Loucy (cell line): ENCODE results near the gene KRT33A.

Experiments used
- H2AFZ ChIP-seq: fragments of 200-600 bp; sonication (generic); 2 replicates; pipeline ENCODE4 v1.6.0; 2016; ENCODE audit warnings: antibody characterized with exemption, mild to moderate bottlenecking, low read length, moderate library complexity
- H3F3A ChIP-seq: fragments of 200-600 bp; 2 replicates; pipeline ENCODE4 v1.6.0; 2016; ENCODE audit warnings: antibody characterized with exemption, low read depth, mild to moderate bottlenecking
- H3K27me3 ChIP-seq: fragments of 200-600 bp; sonication (generic); 2 replicates; pipeline ENCODE4 v1.6.1; 2014; ENCODE audit warnings: low read length, mild to moderate bottlenecking; ENCODE audit not compliant: insufficient read depth, poor library complexity, severe bottlenecking
- H3K36me3 ChIP-seq: fragments of 200-600 bp; sonication (generic); 2 replicates; pipeline ENCODE4 v1.6.1; 2016; ENCODE audit warnings: low read length; ENCODE audit not compliant: insufficient read depth
- H3K4me1 ChIP-seq: fragments of 200-600 bp; sonication (generic); 2 replicates; pipeline ENCODE4 v1.5.1; 2014; ENCODE audit warnings: low read length, mild to moderate bottlenecking; ENCODE audit not compliant: insufficient read depth, poor library complexity, severe bottlenecking
- H3K4me2 ChIP-seq: fragments of 200-600 bp; sonication (generic); 2 replicates; pipeline ENCODE4 v1.6.0; 2014; ENCODE audit warnings: antibody characterized with exemption, low read length, low read depth, mild to moderate bottlenecking; ENCODE audit not compliant: poor library complexity, severe bottlenecking
- H3K4me3 ChIP-seq: fragments of 200-600 bp; sonication (generic); 2 replicates; pipeline ENCODE4 v1.5.1; 2014; ENCODE audit warnings: low read length, mild to moderate bottlenecking, mixed read lengths; ENCODE audit not compliant: poor library complexity, severe bottlenecking
- H3K79me2 ChIP-seq: fragments of 200-600 bp; sonication (generic); 2 replicates; pipeline ENCODE4 v1.6.1; 2014; ENCODE audit warnings: low read length; ENCODE audit not compliant: insufficient read depth
- H3K9ac ChIP-seq: fragments of 200-600 bp; sonication (generic); 2 replicates; pipeline ENCODE4 v1.6.0; 2014; ENCODE audit warnings: mild to moderate bottlenecking, low read depth, low read length, moderate library complexity; ENCODE audit not compliant: poor library complexity, severe bottlenecking
- H3K9me2 ChIP-seq: fragments of 200-600 bp; sonication (generic); replicated peaks from 2 replicates; pipeline ENCODE4 v1.6.1; 2016; ENCODE audit warnings: low read depth, low read length, mixed read lengths
- H3K9me3 ChIP-seq: fragments of 200-600 bp; sonication (generic); 2 replicates; pipeline ENCODE4 v1.6.1; 2014; ENCODE audit warnings: mild to moderate bottlenecking, antibody characterized with exemption, low read length, low read depth; ENCODE audit not compliant: insufficient read depth
- H4K20me1 ChIP-seq: fragments of 200-600 bp; sonication (generic); 2 replicates; pipeline ENCODE4 v1.6.0; 2014; ENCODE audit warnings: antibody characterized with exemption, low read length, mild to moderate bottlenecking; ENCODE audit not compliant: insufficient read depth, poor library complexity, severe bottlenecking
- CTCF ChIP-seq: fragments of 200-600 bp; sonication (generic); conservative IDR thresholded peaks from 2 replicates; pipeline ENCODE4 v1.5.1; 2014; ENCODE audit warnings: mild to moderate bottlenecking, antibody characterized with exemption, low read length
- EZH2phosphoT487 ChIP-seq: fragments of 200-600 bp; IDR thresholded peaks from 2 replicates; pipeline ENCODE4 v1.6.1; 2018; ENCODE audit warnings: antibody characterized with exemption, mild to moderate bottlenecking, moderate library complexity, borderline replicate concordance

KRT33A gene

GRCh38 chr17:41369713-41370112 is 19.1 kb upstream of the KRT33A start, which contains the start of gene KRT33B:
Gene KRT33B (minus strand): TSS chr17:41369813. CDS start chr17:41369750, 63 bp downstream.
- Histone ChIP-seq H3F3A (no peaks in the 10 kb centered on the region), H3K9me3 (no peaks in the 10 kb centered on the region), H3K79me2 (no peaks in the 10 kb centered on the region), H3K27me3 (no peaks in the 10 kb centered on the region), H3K4me3 (no peak within 1 kb of the TSS), H3K9me2 (no peaks in the 10 kb centered on the region), H3K36me3 (no peaks in the 10 kb centered on the region), H3K9ac (no peak within 1 kb of the TSS), H3K4me2 (no peak within 1 kb of the TSS), H4K20me1 (no peaks in the 10 kb centered on the region), H2AFZ (no peak within 1 kb of the TSS), H3K4me1 (no peaks in the 10 kb centered on the region)
- TF ChIP-seq CTCF: no peak
- no peak for TF ChIP-seq EZH2phosphoT487

- Histone ChIP-seq H3K27me3 (no peaks in the 10 kb centered on the region), H4K20me1 (no peaks in the 10 kb centered on the region), H2AFZ (no peak overlapping the region), H3K79me2 (no peaks in the 10 kb centered on the region), H3K9me3 (no peaks in the 10 kb centered on the region), H3K9me2 (no peaks in the 10 kb centered on the region), H3K9ac (no peak overlapping the region), H3K4me3 (no peak overlapping the region), H3K4me2 (no peak overlapping the region), H3K36me3 (no peaks in the 10 kb centered on the region), H3K4me1 (no peaks in the 10 kb centered on the region), H3F3A (no peaks in the 10 kb centered on the region)
- no peak for TF ChIP-seq EZH2phosphoT487
Observed at GRCh38 chr17:41369023-41369422, 18.4 kb upstream of the KRT33A start.

- H3K4me1 ChIP-seq: no peaks in the 10 kb centered on the region
- TF ChIP-seq EZH2phosphoT487: no peak
- no peak for TF ChIP-seq CTCF
- no peaks in the 10 kb centered on the region for H3K9me2 ChIP-seq
- H3K4me3 ChIP-seq: no peak overlapping the region
- H3K36me3 ChIP-seq: no peaks in the 10 kb centered on the region
- no peaks in the 10 kb centered on the region for H4K20me1 ChIP-seq
- H3K9ac ChIP-seq: no peak overlapping the region
- no peaks in the 10 kb centered on the region for H3K9me3 ChIP-seq
- H3K27me3 ChIP-seq: no peaks in the 10 kb centered on the region
- H3F3A ChIP-seq: no peaks in the 10 kb centered on the region
- no peaks in the 10 kb centered on the region for H3K79me2 ChIP-seq
- no peak overlapping the region for H3K4me2 ChIP-seq
- H2AFZ ChIP-seq: no peak overlapping the region
Observed at GRCh38 chr17:41367426-41368075, 16.9 kb upstream of the KRT33A start.

GRCh38 chr17:41366070-41366469 is 15.4 kb upstream of the KRT33A start:
- TF ChIP-seq EZH2phosphoT487 (no peak), CTCF (no peak)
- Histone ChIP-seq H3K27me3 (no peaks in the 10 kb centered on the region), H4K20me1 (no peaks in the 10 kb centered on the region), H3K9me2 (no peaks in the 10 kb centered on the region), H3K79me2 (no peaks in the 10 kb centered on the region), H3K4me3 (no peak overlapping the region), H3K9ac (no peak overlapping the region), H3K9me3 (no peaks in the 10 kb centered on the region), H2AFZ (no peak overlapping the region), H3K36me3 (no peaks in the 10 kb centered on the region), H3K4me1 (no peaks in the 10 kb centered on the region), H3F3A (no peaks in the 10 kb centered on the region), H3K4me2 (no peak overlapping the region)
